C1 segment of cervical spinal cord (tissue), 14 donors: Measurements from ENCODE around the gene CRYBB1.

ENCODE experiments used
- DNase-seq, 14 donors: peaks; one replicate each; lab custom pipeline; 2025; lab: John Stamatoyannopoulos, UW

Gene CRYBB1

GRCh38 chr22:26554956-26555355, 62.9 kb downstream of the CRYBB1 start:
- DNase-seq: no peak

- DNase-seq: no peak
These were observed 64.6 kb downstream of the CRYBB1 start for GRCh38 chr22:26553056-26553752.

- DNase-seq: no peak
These were observed 65.4 kb downstream of the CRYBB1 start for GRCh38 chr22:26552466-26552865.

GRCh38 chr22:26551568-26551967, 66.3 kb downstream of the CRYBB1 start:
- no peak for DNase-seq

GRCh38 chr22:26550498-26551033, 67.3 kb downstream of the CRYBB1 start:
- peak in 10 of 14 donors; percentile 7 to 75 (median 35) for DNase-seq

- DNase-seq: no peak
These were observed 67.8 kb downstream of the CRYBB1 start for GRCh38 chr22:26549902-26550497.
